GM06990 (cell line): ENCODE results near the gene PTPA.

Experiments used
- DNase-seq: peaks from one replicate; pipeline ENCODE4 v3.0.0-alpha.2; 2011; ENCODE audit not compliant: insufficient read length; ENCODE audit errors: extremely low read depth
- H3K27me3 ChIP-seq: replicated peaks from 2 replicates; pipeline ENCODE4 v1.6.0; 2011; ENCODE audit warnings: low read length; ENCODE audit not compliant: control insufficient read depth, insufficient read depth
- H3K36me3 ChIP-seq: 2 replicates; pipeline ENCODE4 v1.5.1; 2011; ENCODE audit warnings: low read length; ENCODE audit not compliant: control insufficient read depth, insufficient read depth
- H3K4me3 ChIP-seq: replicated peaks from 2 replicates; pipeline ENCODE4 v1.5.1; 2011; ENCODE audit warnings: low read depth, mild to moderate bottlenecking, control low read depth, low read length
- TF ChIP-seq, protein P1 (sequence below): IDR thresholded peaks from 2 replicates; pipeline ENCODE4 v1.5.1; 2011; ENCODE audit warnings: low read length, control low read depth, mild to moderate bottlenecking, inconsistent platforms; ENCODE audit not compliant: insufficient read depth, poor library complexity, severe bottlenecking

PTPA gene

DNA sequence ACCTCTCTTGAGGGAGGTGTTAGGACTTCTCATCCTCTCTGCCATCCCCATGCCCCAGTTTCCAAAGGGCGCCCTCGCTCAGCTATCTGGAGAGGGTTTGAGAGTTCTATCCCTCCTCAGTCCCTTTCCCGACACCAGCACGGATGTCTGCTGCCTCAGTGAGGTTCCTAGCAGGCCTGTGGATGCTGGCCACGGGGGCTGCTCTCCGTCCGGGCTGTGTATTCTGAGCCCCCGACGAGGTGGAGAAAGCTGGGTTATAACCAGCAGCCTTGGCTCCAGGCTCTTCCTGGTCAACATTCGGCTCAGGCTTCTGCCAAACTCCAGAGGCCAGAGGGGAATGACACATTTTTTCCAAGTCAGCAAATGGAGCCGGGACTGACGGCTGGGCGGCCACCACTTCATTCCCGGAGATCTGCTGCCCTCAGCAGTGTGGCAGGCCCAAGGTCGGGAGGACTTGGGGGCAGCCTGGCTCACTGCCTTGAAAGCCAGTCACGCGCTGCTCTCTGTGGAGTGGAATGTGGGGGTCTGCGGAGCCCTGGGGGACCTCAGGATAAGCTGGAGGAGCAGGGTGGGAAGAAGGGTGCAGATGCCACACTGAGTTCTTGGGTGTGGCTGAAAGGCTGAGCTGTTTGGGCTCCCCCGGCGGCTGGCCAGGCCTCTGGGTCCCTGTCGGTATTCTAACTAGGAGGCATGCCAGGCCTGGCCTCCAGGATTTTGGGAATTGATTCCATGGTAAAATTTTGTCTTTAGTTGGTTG, 27.4 kb downstream of the PTPA start:
- Histone ChIP-seq H3K36me3 (peaks cover 20% of the 10 kb centered on the region), H3K27me3 (no peaks in the 10 kb centered on the region), H3K4me3 (no peak overlapping the region)
- DNase-seq, result no peak
- TF ChIP-seq, protein P1, sequence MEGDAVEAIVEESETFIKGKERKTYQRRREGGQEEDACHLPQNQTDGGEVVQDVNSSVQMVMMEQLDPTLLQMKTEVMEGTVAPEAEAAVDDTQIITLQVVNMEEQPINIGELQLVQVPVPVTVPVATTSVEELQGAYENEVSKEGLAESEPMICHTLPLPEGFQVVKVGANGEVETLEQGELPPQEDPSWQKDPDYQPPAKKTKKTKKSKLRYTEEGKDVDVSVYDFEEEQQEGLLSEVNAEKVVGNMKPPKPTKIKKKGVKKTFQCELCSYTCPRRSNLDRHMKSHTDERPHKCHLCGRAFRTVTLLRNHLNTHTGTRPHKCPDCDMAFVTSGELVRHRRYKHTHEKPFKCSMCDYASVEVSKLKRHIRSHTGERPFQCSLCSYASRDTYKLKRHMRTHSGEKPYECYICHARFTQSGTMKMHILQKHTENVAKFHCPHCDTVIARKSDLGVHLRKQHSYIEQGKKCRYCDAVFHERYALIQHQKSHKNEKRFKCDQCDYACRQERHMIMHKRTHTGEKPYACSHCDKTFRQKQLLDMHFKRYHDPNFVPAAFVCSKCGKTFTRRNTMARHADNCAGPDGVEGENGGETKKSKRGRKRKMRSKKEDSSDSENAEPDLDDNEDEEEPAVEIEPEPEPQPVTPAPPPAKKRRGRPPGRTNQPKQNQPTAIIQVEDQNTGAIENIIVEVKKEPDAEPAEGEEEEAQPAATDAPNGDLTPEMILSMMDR, result no peak

DNA sequence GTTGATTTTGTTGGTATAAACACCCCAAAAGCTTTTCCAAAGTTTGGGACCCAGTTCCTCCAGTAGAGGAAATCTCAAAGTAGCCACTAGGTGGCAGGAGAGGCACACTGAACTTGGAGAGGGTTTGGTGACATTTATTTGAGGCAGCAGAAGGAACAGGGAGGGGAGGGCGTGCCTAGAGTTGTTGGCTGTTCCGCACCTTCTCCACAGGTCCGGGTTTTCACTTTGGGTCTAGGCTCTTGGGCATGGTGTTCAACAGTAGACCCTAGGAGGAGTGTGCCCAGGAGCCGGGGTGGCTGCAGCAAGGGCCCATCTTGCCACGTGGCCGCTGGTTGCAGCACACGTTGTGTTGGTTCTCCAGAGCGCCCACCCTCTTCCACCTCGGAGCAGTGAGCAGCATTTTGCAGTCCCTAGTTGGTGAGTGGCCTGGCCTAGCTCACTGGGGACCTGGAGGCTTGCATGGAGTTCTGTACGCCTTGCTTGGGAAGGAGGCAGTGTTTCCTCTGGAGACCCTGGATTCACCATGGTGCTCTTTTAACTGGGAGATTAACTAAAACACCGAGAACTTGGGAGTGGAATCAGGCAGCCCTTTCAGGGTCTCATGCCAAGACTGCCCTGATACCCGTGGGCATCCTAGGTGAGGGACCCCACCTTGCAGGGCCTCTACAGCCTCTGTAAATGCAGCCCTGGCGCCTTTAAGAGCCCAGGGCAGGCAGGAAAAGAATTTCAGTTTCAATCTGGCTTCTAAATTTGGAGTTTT, 28.2 kb downstream of the PTPA start:
- TF ChIP-seq, protein P1, result peak; percentile 84
- Histone ChIP-seq H3K4me3 (peak overlapping the region; percentile 52), H3K27me3 (no peaks in the 10 kb centered on the region), H3K36me3 (peaks cover 22% of the 10 kb centered on the region)
- DNase-seq, result peak; percentile 76

DNA sequence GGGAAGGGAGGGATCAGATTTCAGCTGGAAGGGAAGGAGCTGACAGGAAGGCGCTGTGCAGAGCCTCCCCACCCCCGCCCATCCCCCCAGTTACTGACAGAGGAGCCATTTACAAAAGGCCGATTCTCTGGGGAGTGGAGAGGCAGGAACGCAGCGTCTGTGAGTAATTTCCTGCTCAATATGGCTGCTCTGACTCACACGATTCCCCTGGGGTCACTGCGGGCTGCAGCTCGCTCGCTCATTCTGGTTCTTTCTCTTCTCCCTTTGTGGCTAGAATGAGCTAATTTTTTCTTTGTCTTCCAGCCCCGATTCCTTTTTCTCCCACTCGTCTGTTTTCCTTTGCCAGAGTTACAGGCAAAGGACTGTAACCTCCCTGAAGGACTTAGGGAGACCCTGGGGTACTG, 28.8 kb downstream of the PTPA start:
- DNase-seq, result peak; percentile 85
- H3K36me3 ChIP-seq, result peaks cover 22% of the 10 kb centered on the region
- H3K27me3 ChIP-seq, result no peaks in the 10 kb centered on the region
- TF ChIP-seq, protein P1, result no peak
- H3K4me3 ChIP-seq, result peak overlapping the region; percentile 52

DNA sequence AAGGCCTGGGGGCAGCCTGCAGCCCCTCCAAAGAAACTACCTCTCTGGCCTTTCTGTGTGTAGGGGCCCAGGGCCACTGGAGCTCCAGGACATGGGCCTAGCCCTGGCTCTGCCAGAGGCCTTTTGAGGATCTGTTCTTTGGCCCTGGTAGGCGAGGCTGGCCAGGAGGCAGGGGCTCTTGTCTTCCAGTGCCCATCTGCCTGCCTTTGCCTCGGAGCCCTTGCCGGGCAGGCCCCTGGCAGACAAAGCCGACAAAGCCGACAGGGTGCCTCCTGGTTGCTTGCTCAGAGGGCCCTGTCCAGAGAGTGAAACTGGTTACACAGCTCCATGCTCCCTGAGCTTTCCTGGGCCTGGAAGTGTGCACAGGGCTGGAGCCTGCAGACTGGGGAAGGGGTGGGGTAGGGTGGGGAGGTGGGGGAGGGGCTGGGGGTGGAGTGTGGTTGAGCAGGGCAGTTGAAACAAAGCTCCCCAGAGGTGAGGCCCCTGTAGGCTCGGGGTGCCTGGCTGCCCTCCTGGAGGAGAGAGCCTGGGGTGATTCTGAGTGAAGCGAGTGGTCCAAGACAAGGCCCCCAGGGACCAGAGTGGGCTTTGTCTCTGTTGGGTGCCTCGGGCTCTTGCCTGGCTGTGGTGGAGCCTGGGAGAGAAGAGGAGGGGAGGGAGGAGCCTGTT, 29.3 kb downstream of the PTPA start:
- TF ChIP-seq, protein P1, result no peak
- no peaks in the 10 kb centered on the region for H3K27me3 ChIP-seq
- peaks cover 22% of the 10 kb centered on the region for H3K36me3 ChIP-seq
- H3K4me3 ChIP-seq, result peak overlapping the region; percentile 52
- peak; percentile 30 for DNase-seq

DNA sequence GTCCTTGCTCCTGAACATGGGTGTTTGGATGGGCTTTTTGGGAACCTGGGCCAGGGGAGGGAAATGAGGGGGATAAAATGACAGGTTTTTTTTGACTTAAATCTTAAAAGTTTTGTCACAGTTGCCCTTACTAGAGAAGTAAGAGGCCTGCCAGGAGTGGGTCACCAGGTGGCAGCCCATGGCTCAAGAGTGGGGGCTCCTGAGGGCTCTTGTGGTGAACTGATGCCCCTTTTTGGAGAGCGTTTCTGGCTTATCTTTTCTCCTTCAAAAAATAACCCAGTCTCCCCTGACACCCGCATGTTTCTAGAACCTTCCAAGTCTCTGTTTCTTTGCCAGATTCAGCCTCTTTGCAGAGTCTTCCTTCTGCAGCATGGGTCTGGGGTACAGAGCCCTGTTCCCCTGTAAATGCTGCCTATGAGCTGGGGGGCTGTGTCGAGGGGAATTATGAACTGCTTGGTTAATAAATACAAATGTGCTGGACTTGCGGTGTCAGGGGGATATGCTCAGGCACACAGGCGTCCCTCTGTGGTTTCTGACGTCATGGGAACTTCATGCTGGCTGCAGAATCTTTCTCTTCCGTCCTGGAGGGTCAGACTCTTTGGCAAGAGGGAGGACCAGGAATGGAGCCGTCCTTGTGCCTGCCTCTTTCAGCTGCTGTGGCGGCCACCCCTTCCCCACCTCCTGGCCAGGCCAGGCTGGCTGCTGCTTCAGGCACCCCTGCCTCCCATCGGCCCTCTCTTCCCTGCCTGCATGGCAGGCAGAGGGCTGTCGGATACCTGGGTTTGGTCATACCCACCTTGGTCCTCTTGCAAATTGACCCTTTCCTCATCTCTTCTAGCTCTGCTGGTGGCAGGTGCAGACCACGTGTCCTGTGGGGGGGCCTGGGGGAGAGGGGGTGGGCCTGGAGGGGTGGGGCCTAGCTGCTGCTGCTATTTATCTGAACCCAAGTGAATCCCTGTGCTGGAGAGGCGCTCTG, 30.1 kb downstream of the PTPA start:
- TF ChIP-seq, protein P1, result peak; percentile 13
- H3K36me3 ChIP-seq, result peaks cover 21% of the 10 kb centered on the region

More for the DNA sequence above, 30.1 kb downstream of the PTPA start:
- H3K27me3 ChIP-seq, result no peaks in the 10 kb centered on the region
- peak; percentile 70 for DNase-seq
- peak overlapping the region; percentile 8 for H3K4me3 ChIP-seq
